NCI-H510A treated with DMSO at 0.1 percent for 48 hours (cell line): Measurements from ENCODE around the gene TSNAX.

Experiments
- DNase-seq: peaks from one replicate; lab custom pipeline; 2025; lab: John Stamatoyannopoulos, UW

The TSNAX gene

DNA sequence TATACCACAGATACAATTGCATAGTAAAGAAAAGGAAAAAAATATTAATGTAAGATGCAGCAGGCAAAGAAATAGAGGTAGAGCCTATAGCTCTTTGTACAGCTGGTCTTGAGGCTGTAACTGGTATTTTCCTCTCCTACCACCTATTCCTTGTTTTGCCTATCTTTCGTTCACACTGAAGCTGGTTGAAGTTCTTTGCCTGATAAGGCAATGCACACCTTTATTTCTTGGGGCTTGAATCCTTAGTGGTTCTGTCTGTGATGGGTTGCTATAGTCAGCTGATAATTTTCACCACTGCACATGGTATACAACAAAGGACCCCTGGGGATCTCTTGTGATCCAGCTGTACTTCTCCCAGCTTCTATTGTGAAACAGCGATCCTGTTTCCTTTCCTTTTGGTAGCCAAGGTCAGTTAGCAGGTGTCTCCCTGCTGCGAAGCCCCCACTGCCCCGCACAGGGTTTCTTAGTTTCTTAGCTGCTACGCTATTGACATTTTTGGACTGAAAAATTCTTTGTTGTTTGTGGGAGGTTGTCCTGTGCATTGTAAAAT lies 9.9 kb upstream of the TSNAX start:
- no peak for DNase-seq

GRCh38 chr1:231519166-231519565 lies 9.3 kb upstream of the TSNAX start:
- DNase-seq, result no peak

DNA sequence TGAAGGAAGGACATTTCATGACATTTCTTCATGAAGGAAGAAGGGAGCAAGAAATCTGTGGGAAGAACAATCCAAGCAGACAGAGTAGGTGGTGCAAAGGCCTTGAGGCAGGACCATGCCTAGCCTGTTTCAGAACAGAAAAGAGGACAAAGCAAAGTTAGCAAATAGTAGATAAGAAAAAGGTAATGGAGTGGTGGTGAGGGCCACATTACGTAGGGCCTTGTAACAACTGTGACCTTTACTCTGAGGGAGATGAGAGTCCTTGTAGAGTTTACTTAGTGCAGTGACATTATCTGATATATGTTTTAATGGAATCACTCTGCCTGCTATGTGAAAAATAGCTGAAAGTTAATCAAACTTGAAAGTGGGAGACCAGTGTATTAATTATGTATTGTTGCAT lies 6.4 kb upstream of the TSNAX start:
- DNase-seq, result no peak

- DNase-seq, result no peak
Measured at GRCh38 chr1:231522931-231523642, 5.4 kb upstream of the TSNAX start.

DNA sequence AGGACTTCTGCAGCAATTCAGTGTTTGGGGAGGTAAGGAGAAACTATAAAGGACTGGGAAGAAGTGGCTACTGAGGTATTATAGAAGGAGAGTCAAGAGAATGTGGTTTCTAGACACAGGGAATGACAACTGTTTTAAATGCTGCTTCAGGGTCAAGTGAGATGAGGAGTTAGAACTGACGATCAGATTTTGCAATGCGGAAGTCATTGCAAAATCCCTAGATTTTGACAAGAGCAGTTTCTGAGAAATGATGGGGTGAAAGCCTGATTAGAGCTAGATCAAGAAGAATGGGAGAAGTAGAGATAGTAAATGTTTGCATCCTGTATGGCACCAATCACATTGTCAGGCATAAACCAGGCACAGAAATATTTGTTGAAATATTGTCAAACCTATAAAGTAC lies 4.7 kb upstream of the TSNAX start:
- no peak for DNase-seq

DNA sequence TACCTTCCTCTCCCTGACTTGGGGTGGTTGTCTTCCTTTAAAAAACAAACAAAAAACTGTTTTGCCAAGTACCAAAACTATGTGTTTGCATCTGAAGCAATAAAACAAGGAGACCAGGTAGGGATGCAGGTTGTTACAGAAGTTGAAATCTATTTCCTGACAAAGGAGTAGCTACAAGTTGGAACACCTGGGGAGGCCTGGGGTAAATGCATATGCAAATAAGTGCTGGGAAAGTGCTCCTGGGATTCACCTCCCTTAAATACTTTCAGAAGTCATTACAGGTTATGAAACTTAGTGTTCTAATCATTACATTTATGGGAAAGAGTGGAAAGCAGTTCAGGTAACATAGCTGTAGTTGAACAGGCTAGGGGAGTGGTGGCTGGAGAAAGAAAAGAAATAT lies 1.9 kb upstream of the TSNAX start:
- DNase-seq, result no peak

DNA sequence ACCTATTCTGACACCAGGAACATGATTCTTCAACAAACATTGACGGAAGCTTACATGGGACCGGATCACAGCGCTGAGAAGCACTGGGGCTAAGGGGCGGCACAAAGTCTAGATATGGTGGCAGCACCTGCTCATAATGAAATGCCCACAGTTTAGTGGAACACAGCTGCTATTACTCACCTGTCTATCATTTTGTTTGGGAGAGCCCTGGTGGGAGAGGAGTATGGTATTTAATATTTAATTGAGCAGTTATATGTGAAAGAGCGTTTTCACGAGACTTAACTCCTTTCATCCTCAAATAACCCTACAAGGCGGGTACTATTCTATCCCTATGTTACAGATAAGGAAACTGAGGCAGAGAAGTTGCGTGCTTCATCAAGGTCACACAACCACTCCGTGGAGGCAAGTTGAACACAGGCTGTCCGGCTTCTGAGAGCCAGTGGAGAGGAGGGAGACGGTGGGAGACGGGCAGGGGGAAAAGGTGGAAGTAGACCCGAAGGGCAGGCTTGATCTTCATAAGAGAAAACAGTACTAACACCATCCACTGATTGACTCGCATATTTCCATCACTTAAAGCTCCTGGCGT lies 790 bp upstream of the TSNAX start:
- DNase-seq, result no peak

- DNase-seq, result no peak
Measured at GRCh38 chr1:231533240-231533639, 4.8 kb downstream of the TSNAX start.

DNA sequence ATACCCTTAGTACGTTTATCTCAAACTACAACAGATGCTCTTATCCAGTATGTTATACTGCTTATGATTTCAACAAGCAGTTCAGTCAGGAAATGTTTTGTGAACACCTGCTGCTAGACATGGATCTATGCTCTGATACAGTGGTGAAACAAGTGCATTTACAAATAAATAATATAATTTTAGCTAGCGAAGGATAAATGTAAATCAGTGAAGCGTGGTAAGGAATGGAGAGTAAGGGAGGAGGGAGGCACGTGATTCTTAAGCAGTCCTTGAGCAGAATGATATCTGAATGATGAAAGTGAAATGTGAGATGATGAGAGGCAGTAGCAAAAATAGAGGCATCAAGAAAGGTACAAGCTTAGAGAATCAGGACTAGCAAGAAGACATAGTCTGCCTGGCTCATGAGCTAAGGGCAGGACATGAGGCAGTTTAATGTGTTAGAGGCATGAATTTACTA lies 6.3 kb downstream of the TSNAX start:
- DNase-seq, result peak; percentile 71

DNA sequence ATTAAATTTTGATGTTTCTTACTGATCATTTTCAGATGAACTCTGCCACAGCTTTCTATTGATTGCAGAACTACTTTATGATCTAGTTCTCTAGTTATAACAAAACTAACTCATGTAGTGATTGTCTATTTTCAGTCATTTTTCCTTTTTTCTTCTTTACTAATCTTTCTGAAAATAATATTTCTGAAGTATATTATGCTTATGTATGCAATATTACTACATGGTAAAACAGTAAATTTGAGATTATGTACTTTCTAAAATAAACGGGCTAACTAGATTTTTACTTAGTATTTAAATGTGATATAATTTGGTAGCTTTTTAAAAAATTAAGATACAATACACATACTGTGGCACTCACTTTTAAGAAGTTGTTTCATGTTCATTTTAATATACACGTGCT lies 7.6 kb downstream of the TSNAX start:
- no peak for DNase-seq

- DNase-seq, result no peak
Measured at GRCh38 chr1:231540847-231541246, 12.4 kb downstream of the TSNAX start.

DNA sequence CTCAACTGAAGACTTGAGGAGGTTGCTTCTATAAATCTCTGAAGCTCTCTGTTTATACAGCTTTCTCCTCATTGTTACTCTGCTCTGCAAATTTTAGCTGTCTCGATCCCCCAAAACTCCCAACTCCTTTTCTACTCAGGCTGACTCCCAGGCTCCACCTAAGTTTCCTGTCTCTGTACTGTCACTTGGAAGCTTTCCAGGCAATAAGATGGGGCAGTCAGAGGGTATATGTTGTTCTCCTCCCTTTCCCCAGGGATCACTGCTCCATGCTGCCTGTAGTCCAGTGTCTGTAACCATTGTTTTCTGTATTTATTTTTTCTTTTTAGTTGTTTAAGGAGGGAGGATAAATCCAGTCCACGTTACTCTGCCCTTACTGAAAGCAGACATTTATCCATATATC lies 13.4 kb downstream of the TSNAX start:
- no peak for DNase-seq

DNA sequence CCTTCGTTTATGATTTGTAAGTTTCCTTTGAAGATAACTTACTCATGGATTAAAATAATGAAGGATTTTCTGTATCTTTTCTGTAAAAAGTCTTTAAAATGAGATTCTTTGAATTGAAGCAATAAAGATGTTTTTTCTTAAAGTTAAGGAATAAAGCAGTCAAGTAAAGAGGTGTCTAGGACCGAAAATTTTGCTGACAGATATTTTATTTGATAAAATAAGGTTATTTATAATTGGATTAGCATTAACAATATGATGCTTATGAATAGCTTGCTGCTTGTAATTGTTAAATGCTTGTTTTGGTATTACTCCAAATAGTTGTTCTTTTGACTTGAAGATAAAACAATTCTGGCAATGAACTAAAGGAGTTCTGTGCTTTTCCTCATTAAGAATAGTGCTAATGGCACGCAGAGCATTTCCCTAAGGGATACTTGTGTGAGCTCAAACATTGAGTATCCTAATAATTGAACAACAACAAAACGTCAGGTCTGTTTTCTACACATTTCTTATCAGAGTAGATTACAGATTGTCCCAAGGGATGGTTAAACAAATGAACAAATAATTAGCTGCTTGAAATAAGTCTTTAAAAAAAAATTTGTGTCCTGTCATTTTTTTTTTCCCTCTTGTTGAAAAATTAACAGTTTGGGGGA lies 16.6 kb downstream of the TSNAX start:
- no peak for DNase-seq

- no peak for DNase-seq
Measured at GRCh38 chr1:231546693-231547092, 18.2 kb downstream of the TSNAX start.

DNA sequence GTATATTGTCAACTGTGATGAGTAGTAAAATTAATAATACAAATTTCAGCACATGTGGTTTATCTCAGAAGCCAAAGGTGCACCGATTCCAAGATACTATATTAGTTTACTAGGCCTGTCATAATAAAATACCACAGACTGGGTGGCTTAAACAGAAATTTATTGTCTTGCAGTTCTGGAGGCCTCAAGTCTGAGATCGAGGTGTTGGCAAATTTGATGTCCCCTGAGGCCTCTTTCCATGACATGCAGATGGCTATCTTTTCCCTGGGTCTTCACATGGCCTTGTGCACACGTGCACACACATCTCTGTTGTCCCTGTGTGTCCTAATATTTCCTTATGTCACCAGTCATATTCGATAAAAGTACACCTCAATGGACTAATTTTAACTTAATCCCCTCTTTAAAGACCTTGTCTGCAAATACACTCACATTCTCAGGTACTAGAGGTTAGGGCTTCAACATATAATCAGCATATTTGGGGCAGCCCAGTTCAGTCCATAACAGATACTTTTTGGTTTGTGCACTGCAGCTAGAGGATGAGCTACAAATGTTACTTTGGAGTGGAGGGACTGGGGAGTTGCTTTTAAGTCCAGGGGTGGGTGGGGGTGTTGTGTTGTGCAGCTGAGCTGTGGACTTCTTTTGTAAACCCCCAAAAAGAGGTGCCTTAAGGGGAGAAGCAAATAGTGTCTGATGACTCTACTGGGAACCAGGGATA lies 21.4 kb downstream of the TSNAX start:
- DNase-seq, result no peak

DNA sequence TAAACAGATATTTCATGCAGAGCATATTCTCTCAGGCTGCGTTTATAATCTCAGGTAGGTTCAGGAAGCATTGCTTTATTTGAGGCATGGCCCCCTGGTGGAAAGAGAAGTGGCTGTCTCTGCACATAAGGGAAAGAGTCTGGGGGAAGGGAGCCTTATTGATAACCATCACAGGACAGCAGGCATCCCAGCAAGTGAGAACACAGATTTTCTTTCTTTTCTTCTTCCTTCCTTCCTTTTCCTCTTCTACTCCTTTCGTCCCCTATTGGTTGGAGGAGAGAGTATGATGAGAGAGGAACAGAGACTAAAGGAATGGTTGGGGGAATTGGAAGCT lies 21.9 kb downstream of the TSNAX start:
- DNase-seq, result peak; percentile 7

GRCh38 chr1:231553320-231553719 lies 24.9 kb downstream of the TSNAX start:
- no peak for DNase-seq

- no peak for DNase-seq
Measured at GRCh38 chr1:231554969-231555368, 26.5 kb downstream of the TSNAX start.

DNA sequence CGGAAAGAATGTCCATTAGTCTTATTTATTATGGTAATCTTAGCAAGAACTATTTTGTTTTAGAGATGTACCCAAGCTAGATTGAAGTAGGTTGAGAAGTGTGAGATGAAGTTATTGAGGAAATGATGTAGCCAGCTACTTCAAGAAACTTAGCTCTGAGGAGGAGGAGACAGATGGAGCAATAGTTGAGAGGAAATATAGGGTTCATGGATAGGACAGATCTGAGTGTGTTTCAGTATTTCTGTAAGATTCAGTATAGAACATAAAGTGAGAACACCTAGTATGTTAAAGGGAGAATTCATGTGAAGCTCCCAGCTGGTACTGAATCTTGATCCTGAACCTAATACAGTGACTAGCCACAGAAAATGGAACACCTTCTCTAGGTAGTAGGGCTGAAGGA lies 28.9 kb downstream of the TSNAX start:
- DNase-seq, result no peak

- no peak for DNase-seq
Measured at GRCh38 chr1:231557898-231558707, 29.6 kb downstream of the TSNAX start.

GRCh38 chr1:231558708-231559185 lies 30.3 kb downstream of the TSNAX start:
- no peak for DNase-seq
